ENCODE data around the gene C1QL2.

Gene C1QL2

GRCh38 chr2:119198240-119198840 lies 39.8 kb upstream of the C1QL2 start:
- no peak for TF ChIP-seq CTCF (conservative IDR thresholded peaks at IDR 0.05)
- no peak overlapping the region for H3K27ac ChIP-seq

DNA sequence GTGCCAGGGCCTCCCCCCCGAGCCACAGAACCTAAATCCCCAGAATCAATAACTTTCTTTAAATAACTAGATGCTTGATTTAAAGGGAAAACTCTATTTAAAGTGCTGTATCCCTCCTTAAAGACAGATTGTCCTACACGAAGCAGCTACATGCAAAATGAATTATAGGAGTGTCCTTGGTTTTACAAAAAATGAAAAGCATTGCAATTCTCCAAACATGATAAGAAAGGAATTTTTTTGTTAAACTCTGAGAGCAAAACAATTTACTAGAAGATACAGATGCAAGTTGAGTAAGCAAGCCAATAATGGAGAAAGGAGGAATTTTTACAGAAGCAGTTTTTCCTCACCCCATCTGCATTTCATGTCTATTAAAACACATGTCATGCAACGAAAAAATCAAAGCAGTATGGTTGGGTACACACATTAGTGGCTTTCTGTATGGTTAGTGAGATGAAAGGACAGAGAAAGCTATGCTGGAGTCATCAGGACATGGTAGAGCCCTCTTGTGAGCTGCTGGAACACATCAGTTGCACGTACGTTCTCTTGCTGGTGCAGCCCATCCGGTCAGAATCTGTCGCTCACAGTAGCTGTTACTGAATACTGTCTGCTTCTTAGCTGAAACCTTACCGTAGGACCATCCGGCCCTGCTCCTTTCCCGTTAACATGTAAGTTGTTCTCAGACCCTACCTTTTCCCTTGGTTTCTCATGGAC lies 39.1 kb upstream of the C1QL2 start:
- no peak overlapping the region for H3K27ac ChIP-seq

DNA sequence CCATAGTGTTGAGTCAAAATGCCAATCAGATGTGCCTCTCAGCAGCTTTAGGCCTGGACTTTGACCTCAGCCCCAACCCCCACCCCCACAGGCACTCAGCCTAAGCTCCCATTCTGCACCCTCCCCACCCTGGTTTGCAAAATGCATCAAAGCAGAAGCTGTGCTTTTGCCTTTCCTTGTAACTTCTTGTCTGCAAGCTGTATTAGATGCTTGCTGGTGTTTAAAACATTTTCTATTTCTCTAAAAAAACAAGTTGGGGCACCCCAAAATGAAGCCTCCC lies 38.5 kb upstream of the C1QL2 start:
- TF ChIP-seq CTCF (conservative IDR thresholded peaks at IDR 0.05): no peak
- no peak overlapping the region for H3K27ac ChIP-seq

More for the DNA sequence above, 39.1 kb upstream of the C1QL2 start:
- no peak for TF ChIP-seq CTCF (conservative IDR thresholded peaks at IDR 0.05)

DNA sequence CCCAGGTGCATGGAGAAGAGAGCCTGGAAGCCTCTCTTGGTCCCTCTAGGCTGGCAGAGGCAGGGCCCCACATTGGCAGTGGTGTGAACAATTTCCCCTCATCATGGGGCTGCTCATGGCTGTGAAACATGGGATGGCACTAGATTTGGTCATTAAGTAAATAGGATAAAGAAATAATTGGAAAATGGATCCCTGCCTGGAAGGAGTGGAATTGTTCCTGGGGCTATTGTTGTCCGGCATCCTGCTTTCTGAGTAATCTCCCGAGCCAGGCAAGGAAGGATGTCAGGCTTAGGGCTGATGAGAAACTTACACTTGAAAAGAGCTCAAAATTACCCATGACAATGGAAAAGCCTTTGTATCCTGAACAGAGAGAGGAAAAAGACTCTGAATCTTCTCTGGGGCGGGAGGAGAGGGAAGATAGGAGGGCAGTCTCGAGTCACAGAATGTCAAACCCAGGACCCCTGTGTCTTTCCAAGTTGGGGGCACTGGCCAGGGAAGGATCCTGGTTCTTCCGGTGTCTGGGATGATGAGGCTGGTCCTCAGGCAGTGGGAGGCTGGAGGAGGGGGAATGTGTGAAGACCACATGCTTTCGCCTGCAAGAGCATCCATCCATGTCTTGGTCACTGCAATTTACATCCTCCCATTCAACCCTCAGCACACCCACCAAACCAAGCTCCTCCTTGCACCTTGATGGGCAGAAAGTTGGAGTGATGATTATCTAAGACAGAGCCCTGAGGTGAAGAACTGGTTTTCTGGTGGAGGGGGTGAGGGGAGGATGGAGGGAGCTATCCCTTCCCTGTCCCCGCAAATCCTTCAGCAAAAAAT lies 38.0 kb upstream of the C1QL2 start:
- no peak for TF ChIP-seq CTCF (conservative IDR thresholded peaks at IDR 0.05)
- H3K27ac ChIP-seq: no peak overlapping the region

GRCh38 chr2:119195887-119196286 lies 37.3 kb upstream of the C1QL2 start:
- no peak overlapping the region for H3K27ac ChIP-seq
- no peak for TF ChIP-seq CTCF (conservative IDR thresholded peaks at IDR 0.05)

GRCh38 chr2:119195001-119195400 lies 36.5 kb upstream of the C1QL2 start:
- no peak for TF ChIP-seq CTCF (conservative IDR thresholded peaks at IDR 0.05)
- H3K27ac ChIP-seq: no peak overlapping the region

DNA sequence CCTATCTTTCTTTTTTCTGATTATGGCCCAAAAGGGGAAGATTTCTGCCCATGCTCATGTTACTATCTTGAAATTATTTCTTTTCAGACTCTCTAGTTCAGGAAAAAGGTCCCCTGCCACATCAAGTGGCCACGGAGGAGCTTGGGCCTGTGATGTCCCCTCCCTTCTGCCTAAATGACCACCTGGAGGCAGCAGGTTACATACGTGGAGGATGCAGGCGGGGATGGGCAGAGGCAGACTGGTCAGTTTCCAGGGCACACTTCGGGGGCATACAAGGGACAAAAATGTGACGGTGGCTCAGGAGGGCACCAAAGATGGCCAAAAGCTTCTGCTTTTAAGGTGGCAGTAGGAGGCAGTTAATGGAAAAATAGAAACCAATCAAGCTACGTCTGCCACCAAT lies 34.3 kb upstream of the C1QL2 start:
- H3K27ac ChIP-seq: no peak overlapping the region
- TF ChIP-seq CTCF (conservative IDR thresholded peaks at IDR 0.05): no peak

Data from VCaP (cell line).